ENCODE data around the gene TCF3.

TCF3 gene

GRCh38 chr19:1563251-1563650, 89.2 kb downstream of the TCF3 start:
- DNase-seq (ENCODE audit: low read depth) = no peak
- no peak overlapping the region for H3K4me3 ChIP-seq (ENCODE audit: low read length)
- no peak for TF ChIP-seq CTCF (conservative IDR thresholded peaks at IDR 0.05; ENCODE audit: low read length)

- DNase-seq (ENCODE audit: low read depth) = no peak
- no peak for TF ChIP-seq CTCF (conservative IDR thresholded peaks at IDR 0.05; ENCODE audit: low read length)
- H3K4me3 ChIP-seq (ENCODE audit: low read length) = no peak overlapping the region
These were observed 91.1 kb downstream of the TCF3 start for GRCh38 chr19:1561236-1561842.

- TF ChIP-seq CTCF (conservative IDR thresholded peaks at IDR 0.05; ENCODE audit: low read length) = no peak
- DNase-seq (ENCODE audit: low read depth) = no peak
- no peak overlapping the region for H3K4me3 ChIP-seq (ENCODE audit: low read length)
These were observed 92.0 kb downstream of the TCF3 start for GRCh38 chr19:1560286-1560882.

All from AG10803 (cell line).